ENCODE measurements around the gene NHERF1.

Gene NHERF1

DNA sequence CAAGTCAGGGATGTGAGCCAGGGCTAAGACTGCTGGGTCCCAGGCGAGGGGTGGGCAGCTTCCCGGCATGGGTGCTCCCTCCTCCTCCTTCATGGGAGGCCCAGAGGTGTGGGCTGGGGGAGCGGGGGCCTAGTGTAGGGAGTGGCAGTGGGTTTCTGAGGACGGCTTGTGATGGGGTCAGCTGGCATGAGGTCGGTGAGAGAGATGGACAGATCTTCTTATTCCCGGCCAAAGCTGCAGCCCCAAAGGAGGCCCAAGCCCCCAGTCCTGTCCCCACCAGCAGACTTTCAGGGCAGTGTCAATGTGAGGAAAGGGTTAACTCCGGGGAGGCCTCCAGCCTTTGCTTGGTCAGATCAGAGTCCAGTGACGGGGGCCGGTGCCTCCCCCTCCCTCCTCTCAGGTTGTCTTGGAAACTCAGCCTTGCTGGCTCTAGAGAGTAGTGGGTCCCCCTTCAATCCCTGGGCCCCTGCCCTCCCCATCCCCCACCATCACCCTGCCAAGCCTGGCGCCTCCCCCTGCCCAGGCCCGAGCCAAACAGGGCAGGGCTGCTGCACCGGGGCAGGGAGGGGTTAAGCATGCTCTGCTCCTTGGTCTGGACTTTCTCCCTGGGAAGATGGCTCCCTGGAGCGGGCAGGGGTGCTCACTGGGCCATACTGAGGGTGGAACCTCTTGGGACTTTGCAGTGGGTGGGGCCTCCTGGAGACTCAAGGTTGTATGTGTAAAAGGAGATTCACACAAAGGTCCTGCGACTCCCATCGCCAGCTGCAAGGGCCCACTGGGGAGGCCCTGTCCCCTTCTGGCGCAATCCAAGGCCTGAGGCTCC is 15.3 kb downstream of the NHERF1 start:
- Histone ChIP-seq H3K36me3 (ENCODE audit: control insufficient read depth, insufficient read depth, low read length) (peaks cover 9% of the 10 kb centered on the region), H3K9ac (ENCODE audit: low read depth, low read length) (no peak overlapping the region), H3K4me1 (ENCODE audit: control insufficient read depth, insufficient read depth, low read length) (peaks cover 19% of the 10 kb centered on the region), H3K27me3 (ENCODE audit: control insufficient read depth, insufficient read depth, low read length) (no peaks in the 10 kb centered on the region), H3K9me3 (ENCODE audit: control insufficient read depth, insufficient read depth, low read length) (no peaks in the 10 kb centered on the region), H3K4me3 (ENCODE audit: low read depth, low read length) (no peak overlapping the region)

DNA sequence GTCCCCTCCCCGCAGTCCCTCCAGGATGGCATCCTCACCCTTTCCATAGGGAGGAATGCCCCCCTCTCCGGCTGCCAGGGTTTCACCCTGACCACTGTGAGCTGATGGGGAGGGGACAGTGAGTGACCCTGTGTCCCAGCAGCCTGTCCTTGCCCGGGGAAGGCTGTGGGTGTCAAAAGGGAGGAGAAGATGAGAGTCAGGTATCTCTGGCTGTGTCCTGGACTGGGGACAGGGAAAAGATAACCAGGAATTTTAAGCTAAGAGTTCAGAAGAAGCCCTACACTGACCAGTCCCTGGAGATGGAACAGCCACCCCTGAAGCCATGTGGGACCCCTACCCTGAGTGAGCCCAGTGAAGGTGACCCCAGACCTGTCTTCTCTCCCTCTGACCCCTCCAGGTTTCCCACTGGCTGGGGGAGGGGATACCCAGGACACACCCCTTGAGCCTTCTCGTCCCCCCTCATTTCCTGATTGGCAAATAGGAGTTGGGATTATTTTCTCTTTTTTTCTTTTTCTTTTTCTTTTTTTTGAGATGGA is 16.4 kb downstream of the NHERF1 start:
- H3K27me3 ChIP-seq (ENCODE audit: control insufficient read depth, insufficient read depth, low read length), result no peaks in the 10 kb centered on the region
- H3K4me1 ChIP-seq (ENCODE audit: control insufficient read depth, insufficient read depth, low read length), result peaks cover 13% of the 10 kb centered on the region
- peaks cover 11% of the 10 kb centered on the region for H3K36me3 ChIP-seq (ENCODE audit: control insufficient read depth, insufficient read depth, low read length)
- H3K9me3 ChIP-seq (ENCODE audit: control insufficient read depth, insufficient read depth, low read length), result no peaks in the 10 kb centered on the region
- no peak overlapping the region for H3K9ac ChIP-seq (ENCODE audit: low read depth, low read length)
- no peak overlapping the region for H3K4me3 ChIP-seq (ENCODE audit: low read depth, low read length)

DNA sequence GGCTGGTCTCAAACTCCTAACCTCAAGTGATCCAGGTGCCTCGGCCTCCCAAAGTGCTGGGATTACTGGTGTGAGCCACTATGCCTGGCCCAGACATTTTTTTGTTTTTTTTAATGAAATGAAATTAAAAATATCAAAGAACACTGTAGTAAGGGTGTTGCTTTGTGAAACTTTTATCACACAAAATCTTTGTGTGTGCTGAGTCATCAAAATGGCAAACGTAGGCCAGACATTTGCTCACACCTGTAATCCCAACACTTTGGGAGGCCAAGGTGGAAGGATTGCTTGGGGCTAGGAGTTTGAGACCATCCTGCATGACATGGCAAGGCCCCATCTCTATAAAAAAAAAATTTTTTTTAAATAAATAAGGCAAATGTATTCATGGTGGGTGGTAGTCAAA is 18.0 kb downstream of the NHERF1 start:
- Histone ChIP-seq H3K4me1 (ENCODE audit: control insufficient read depth, insufficient read depth, low read length) (peaks cover under 1% of the 10 kb centered on the region), H3K36me3 (ENCODE audit: control insufficient read depth, insufficient read depth, low read length) (peaks cover 22% of the 10 kb centered on the region)

DNA sequence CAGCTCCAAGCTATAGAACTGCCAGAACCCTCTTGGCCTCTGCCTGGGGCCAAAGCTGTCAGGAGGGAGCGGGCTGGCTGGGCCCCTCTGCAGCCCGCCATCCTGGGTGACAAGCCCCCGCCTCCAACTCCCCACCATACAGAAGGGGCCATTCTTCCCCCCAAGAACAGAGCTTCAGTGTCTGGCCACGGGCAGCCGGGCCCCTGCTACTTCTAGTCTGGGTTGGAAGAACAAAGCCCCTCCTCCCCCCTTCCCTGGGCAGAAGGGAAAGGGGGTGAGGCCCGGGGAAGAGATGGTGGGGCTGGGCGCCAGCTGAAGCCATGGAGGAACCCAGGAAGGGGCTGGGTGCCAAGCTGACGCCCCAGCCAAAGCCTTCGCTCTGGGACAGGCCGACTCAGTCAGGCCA is 18.7 kb downstream of the NHERF1 start:
- H3K4me1 ChIP-seq (ENCODE audit: control insufficient read depth, insufficient read depth, low read length), result no peaks in the 10 kb centered on the region
- H3K36me3 ChIP-seq (ENCODE audit: control insufficient read depth, insufficient read depth, low read length), result peaks cover 28% of the 10 kb centered on the region
- H3K9ac ChIP-seq (ENCODE audit: low read depth, low read length), result no peak overlapping the region
- no peak overlapping the region for H3K4me3 ChIP-seq (ENCODE audit: low read depth, low read length)
- H3K27me3 ChIP-seq (ENCODE audit: control insufficient read depth, insufficient read depth, low read length), result no peaks in the 10 kb centered on the region
- H3K9me3 ChIP-seq (ENCODE audit: control insufficient read depth, insufficient read depth, low read length), result no peaks in the 10 kb centered on the region

More for the DNA sequence above, 18.0 kb downstream of the NHERF1 start:
- no peak overlapping the region for H3K4me3 ChIP-seq (ENCODE audit: low read depth, low read length)
- H3K9me3 ChIP-seq (ENCODE audit: control insufficient read depth, insufficient read depth, low read length), result no peaks in the 10 kb centered on the region
- no peaks in the 10 kb centered on the region for H3K27me3 ChIP-seq (ENCODE audit: control insufficient read depth, insufficient read depth, low read length)
- no peak overlapping the region for H3K9ac ChIP-seq (ENCODE audit: low read depth, low read length)

DNA sequence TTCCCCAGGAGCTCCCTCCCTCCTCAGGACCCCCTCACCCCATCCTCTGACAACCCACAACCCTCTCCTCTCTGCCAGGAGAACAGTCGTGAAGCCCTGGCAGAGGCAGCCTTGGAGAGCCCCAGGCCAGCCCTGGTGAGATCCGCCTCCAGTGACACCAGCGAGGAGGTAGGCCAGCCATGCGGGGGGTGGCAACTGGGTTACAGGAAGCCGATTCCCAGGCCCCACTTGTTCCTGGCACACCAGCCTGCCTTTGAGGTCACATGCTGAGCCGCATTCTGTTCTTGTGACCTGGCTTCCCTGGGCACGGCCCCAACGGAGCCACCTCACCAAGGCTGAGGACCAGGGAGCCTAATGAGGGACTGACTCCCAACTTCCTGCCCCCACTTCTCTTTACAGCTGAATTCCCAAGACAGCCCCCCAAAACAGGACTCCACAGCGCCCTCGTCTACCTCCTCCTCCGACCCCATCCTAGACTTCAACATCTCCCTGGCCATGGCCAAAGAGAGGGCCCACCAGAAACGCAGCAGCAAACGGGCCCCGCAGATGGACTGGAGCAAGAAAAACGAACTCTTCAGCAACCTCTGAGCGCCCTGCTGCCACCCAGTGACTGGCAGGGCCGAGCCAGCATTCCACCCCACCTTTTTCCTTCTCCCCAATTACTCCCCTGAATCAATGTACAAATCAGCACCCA is 19.8 kb downstream of the NHERF1 start:
- no peaks in the 10 kb centered on the region for H3K4me1 ChIP-seq (ENCODE audit: control insufficient read depth, insufficient read depth, low read length)
- H3K9me3 ChIP-seq (ENCODE audit: control insufficient read depth, insufficient read depth, low read length), result no peaks in the 10 kb centered on the region
- no peaks in the 10 kb centered on the region for H3K27me3 ChIP-seq (ENCODE audit: control insufficient read depth, insufficient read depth, low read length)
- peaks cover 39% of the 10 kb centered on the region for H3K36me3 ChIP-seq (ENCODE audit: control insufficient read depth, insufficient read depth, low read length)
- no peak overlapping the region for H3K9ac ChIP-seq (ENCODE audit: low read depth, low read length)
- no peak overlapping the region for H3K4me3 ChIP-seq (ENCODE audit: low read depth, low read length)

DNA sequence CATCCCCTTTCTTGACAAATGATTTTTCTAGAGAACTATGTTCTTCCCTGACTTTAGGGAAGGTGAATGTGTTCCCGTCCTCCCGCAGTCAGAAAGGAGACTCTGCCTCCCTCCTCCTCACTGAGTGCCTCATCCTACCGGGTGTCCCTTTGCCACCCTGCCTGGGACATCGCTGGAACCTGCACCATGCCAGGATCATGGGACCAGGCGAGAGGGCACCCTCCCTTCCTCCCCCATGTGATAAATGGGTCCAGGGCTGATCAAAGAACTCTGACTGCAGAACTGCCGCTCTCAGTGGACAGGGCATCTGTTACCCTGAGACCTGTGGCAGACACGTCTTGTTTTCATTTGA is 20.3 kb downstream of the NHERF1 start:
- Histone ChIP-seq H3K36me3 (ENCODE audit: control insufficient read depth, insufficient read depth, low read length) (peaks cover 44% of the 10 kb centered on the region), H3K4me3 (ENCODE audit: low read depth, low read length) (no peak overlapping the region)

DNA sequence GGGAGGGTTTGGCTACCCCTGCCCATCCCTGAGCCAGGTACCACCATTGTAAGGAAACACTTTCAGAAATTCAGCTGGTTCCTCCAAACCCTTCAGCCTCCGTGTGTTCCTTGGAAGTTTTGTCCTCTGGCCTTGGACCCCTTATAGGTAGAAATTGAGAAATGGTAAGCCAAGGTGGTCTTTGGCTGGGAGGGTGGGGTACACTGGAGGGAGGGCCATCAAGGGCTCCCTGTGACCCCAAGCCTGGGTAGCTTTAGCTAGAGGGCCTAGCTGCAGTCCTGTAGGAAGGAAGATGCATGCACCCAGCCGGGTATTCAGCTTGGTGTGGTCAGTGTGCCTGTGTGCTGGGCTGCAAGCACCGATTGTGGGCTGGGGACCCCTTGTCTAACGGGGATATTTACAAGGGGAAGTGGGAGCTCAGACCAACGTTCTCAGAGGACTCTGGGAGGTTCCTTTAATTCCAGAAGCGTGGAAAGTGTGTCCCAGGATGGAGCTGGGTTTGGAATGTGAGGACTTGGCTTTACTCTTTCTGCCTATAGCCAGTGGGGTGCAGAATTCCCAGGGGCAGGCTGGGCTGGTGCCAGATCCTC is 20.9 kb downstream of the NHERF1 start:
- no peak overlapping the region for H3K9ac ChIP-seq (ENCODE audit: low read depth, low read length)
- H3K36me3 ChIP-seq (ENCODE audit: control insufficient read depth, insufficient read depth, low read length), result peaks cover 44% of the 10 kb centered on the region
- H3K4me3 ChIP-seq (ENCODE audit: low read depth, low read length), result no peak overlapping the region
- no peaks in the 10 kb centered on the region for H3K9me3 ChIP-seq (ENCODE audit: control insufficient read depth, insufficient read depth, low read length)
- no peaks in the 10 kb centered on the region for H3K4me1 ChIP-seq (ENCODE audit: control insufficient read depth, insufficient read depth, low read length)
- no peaks in the 10 kb centered on the region for H3K27me3 ChIP-seq (ENCODE audit: control insufficient read depth, insufficient read depth, low read length)

More for the DNA sequence above, 20.3 kb downstream of the NHERF1 start:
- H3K9me3 ChIP-seq (ENCODE audit: control insufficient read depth, insufficient read depth, low read length), result no peaks in the 10 kb centered on the region
- H3K27me3 ChIP-seq (ENCODE audit: control insufficient read depth, insufficient read depth, low read length), result no peaks in the 10 kb centered on the region
- H3K4me1 ChIP-seq (ENCODE audit: control insufficient read depth, insufficient read depth, low read length), result no peaks in the 10 kb centered on the region
- no peak overlapping the region for H3K9ac ChIP-seq (ENCODE audit: low read depth, low read length)

DNA sequence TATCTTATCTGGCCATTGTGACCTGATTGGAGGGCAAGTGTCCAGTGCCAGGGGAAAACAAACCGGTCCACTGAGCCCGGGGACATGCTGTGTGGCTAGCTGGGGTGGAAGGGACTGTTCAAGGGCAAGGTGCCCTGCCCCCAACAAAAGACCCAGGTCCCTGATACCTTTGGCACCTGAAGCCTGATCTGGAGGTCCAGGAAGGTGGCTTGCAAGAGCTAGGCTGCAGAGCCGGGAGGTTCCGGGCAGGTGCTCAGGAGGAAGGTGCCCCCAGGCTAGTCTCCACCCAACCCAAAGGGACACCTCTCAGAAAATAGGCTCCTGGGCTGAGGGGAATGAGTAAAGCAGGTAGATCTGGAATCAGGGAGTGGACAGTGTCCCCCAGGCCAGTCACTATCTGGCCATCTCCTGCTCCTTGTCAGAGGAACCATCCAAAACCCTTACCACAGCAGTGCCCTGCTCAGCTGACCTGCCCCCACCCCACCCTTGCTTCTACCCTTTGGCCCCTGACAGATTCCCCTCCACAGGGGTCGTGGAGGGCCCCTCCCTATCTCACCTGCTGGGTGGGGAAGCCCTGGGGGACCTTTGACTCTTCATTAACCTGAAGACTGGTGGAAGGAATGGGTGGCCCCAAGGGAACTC is 21.5 kb downstream of the NHERF1 start:
- H3K9ac ChIP-seq (ENCODE audit: low read depth, low read length), result no peak overlapping the region
- H3K4me3 ChIP-seq (ENCODE audit: low read depth, low read length), result no peak overlapping the region
- H3K4me1 ChIP-seq (ENCODE audit: control insufficient read depth, insufficient read depth, low read length), result no peaks in the 10 kb centered on the region
- no peaks in the 10 kb centered on the region for H3K27me3 ChIP-seq (ENCODE audit: control insufficient read depth, insufficient read depth, low read length)
- peaks cover 44% of the 10 kb centered on the region for H3K36me3 ChIP-seq (ENCODE audit: control insufficient read depth, insufficient read depth, low read length)
- H3K9me3 ChIP-seq (ENCODE audit: control insufficient read depth, insufficient read depth, low read length), result no peaks in the 10 kb centered on the region

DNA sequence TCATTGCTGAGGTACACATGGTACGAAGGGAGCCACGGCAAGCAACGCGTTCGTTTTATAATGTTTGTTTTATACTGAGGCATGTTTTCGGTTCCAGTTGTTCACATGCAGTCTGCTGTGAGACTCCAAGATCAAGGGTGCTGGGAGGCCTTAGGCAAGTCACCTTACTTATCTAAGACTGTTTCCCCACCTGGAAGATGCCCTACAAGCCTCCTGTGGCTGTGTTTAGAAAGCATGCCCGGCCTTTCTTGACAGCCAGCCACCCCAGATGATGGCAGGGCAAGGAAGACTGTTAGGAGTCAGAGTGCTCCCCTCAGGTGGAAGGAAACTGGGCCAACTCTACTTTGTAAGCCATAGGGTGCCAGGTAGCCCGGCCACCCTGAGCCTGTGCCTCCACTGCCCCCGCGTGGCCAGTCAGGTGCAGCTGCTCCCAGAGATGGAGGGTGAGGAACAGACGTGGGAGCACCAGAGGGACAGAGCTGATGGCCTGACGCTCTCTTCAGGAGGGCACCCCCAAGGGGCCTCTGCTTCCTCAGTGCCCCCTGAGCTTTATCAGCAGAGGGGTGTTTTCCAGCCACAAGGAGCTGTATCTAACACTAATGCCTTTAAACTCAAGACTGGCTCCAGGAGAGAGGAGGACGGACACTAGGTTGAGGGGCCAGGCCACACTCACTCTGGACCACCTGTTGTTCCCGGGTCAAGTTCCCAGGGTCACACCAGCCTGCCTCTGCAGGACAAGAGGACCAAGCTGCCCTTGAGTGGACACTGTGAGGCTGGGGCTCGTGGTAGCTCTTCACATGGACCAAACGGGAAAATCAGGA is 22.3 kb downstream of the NHERF1 start:
- no peaks in the 10 kb centered on the region for H3K4me1 ChIP-seq (ENCODE audit: control insufficient read depth, insufficient read depth, low read length)
- no peak overlapping the region for H3K9ac ChIP-seq (ENCODE audit: low read depth, low read length)
- H3K4me3 ChIP-seq (ENCODE audit: low read depth, low read length), result no peak overlapping the region
- no peaks in the 10 kb centered on the region for H3K9me3 ChIP-seq (ENCODE audit: control insufficient read depth, insufficient read depth, low read length)
- peaks cover 42% of the 10 kb centered on the region for H3K36me3 ChIP-seq (ENCODE audit: control insufficient read depth, insufficient read depth, low read length)
- H3K27me3 ChIP-seq (ENCODE audit: control insufficient read depth, insufficient read depth, low read length), result no peaks in the 10 kb centered on the region

DNA sequence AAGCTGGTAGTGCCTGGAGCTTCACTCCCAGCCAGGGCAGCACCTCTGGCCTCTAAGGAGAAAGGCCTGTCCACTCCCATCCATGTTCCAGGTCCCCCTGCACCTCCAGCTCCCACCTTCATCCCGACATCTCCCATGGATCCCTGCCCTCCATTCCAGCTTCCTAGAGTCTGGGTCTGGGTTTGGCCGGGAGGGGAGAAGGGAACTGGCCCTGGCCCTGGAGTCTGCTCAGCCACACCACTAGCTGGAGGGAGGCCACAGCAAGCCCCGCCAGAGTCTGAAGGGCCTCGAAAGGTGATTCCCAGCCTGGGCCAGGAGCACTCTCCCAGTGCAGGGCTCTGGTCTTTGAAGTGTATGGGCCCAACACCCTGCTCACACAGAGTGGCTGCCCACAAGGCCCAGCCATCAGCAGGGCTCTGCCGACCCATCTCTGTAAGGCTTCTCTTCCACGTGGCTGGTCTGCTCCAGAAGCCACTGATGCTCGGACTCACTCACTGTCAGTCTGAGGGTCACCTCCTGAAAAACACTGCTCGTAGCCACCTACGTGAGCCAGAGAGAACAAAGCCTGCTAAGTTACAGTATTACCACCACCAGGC is 23.0 kb downstream of the NHERF1 start:
- H3K9me3 ChIP-seq (ENCODE audit: control insufficient read depth, insufficient read depth, low read length), result no peaks in the 10 kb centered on the region
- no peaks in the 10 kb centered on the region for H3K4me1 ChIP-seq (ENCODE audit: control insufficient read depth, insufficient read depth, low read length)
- no peaks in the 10 kb centered on the region for H3K27me3 ChIP-seq (ENCODE audit: control insufficient read depth, insufficient read depth, low read length)
- no peak overlapping the region for H3K4me3 ChIP-seq (ENCODE audit: low read depth, low read length)
- H3K9ac ChIP-seq (ENCODE audit: low read depth, low read length), result no peak overlapping the region
- peaks cover 40% of the 10 kb centered on the region for H3K36me3 ChIP-seq (ENCODE audit: control insufficient read depth, insufficient read depth, low read length)

Data from iPS-15b (cell line).